GM19328 (cell line): ENCODE measurements around the gene SRPRA.
"Not testable (repeated sequence)": the region's sequence is repeated elsewhere in the genome, so short reads cannot be mapped to it uniquely, and the experiment has no call there.

Source experiments
- ATAC-seq: cut with Tn5 transposase; IDR thresholded peaks from one replicate; pipeline ENCODE4 v1.9.1; 2021; ENCODE audit warnings: mild to moderate bottlenecking, moderate library complexity; ENCODE audit not compliant: unreplicated experiment

Gene SRPRA

GRCh38 chr11:126288237-126288636 lies 19.5 kb upstream of the SRPRA start:
- ATAC-seq = no peak

- ATAC-seq = peak; percentile 44
Observed at GRCh38 chr11:126284829-126285228, 16.1 kb upstream of the SRPRA start.

- ATAC-seq = peak; percentile 60
Observed at GRCh38 chr11:126282736-126283591, 14.3 kb upstream of the SRPRA start, which contains the start of gene TIRAP. Gene TIRAP, plus strand, starts transcription at chr11:126283093. Its CDS starts 7,802 bp downstream, at chr11:126290895.

- ATAC-seq = no peak
Observed at GRCh38 chr11:126282361-126282735, 13.7 kb upstream of the SRPRA start.

GRCh38 chr11:126281666-126282175 lies 13.0 kb upstream of the SRPRA start:
- ATAC-seq = no peak

GRCh38 chr11:126281245-126281644 lies 12.6 kb upstream of the SRPRA start:
- ATAC-seq = no peak

GRCh38 chr11:126280595-126280994 lies 11.9 kb upstream of the SRPRA start:
- ATAC-seq = no peak

- no peak for ATAC-seq
Observed at GRCh38 chr11:126279191-126279590, 10.5 kb upstream of the SRPRA start.

GRCh38 chr11:126277780-126278179 lies 9.1 kb upstream of the SRPRA start:
- no peak for ATAC-seq

- ATAC-seq = no peak
Observed at GRCh38 chr11:126277322-126277721, 8.6 kb upstream of the SRPRA start.

- no peak for ATAC-seq
Observed at GRCh38 chr11:126268361-126268707, 361 bp downstream of the SRPRA start.

GRCh38 chr11:126267650-126268049 lies 1.0 kb downstream of the SRPRA start:
- no peak for ATAC-seq

- ATAC-seq = no peak
Observed at GRCh38 chr11:126265811-126266210, 2.9 kb downstream of the SRPRA start.

- ATAC-seq = no peak
Observed at GRCh38 chr11:126263489-126263888, 5.2 kb downstream of the SRPRA start.

GRCh38 chr11:126262216-126262615 lies 6.5 kb downstream of the SRPRA start:
- ATAC-seq = no peak

- ATAC-seq = no peak
Observed at GRCh38 chr11:126257764-126258163, 10.9 kb downstream of the SRPRA start.

GRCh38 chr11:126257144-126257543 lies 11.6 kb downstream of the SRPRA start:
- no peak for ATAC-seq

- no peak for ATAC-seq
Observed at GRCh38 chr11:126256216-126256615, 12.5 kb downstream of the SRPRA start.

- not testable (repeated sequence) for ATAC-seq
Observed at GRCh38 chr11:126255507-126255906, 13.2 kb downstream of the SRPRA start.

- ATAC-seq = no peak
Observed at GRCh38 chr11:126254819-126255218, 13.9 kb downstream of the SRPRA start.

GRCh38 chr11:126253265-126253664 lies 15.4 kb downstream of the SRPRA start:
- no peak for ATAC-seq

GRCh38 chr11:126246636-126247035 lies 22.1 kb downstream of the SRPRA start:
- ATAC-seq = no peak

GRCh38 chr11:126233391-126233790 lies 35.3 kb downstream of the SRPRA start:
- no peak for ATAC-seq
